A673 (cell line): ENCODE measurements around the gene DPH2. TPM values are rescaled to one million over a fixed set of nuclear protein-coding genes. Genes with fewer than 3 reads are reported as not detected.

Source experiments
- BruUV-seq: library from RNA; stranded (reverse); fragments of 400-500 nt; replicated peaks from 2 replicates; lab custom pipeline; 2021; lab: Mats Ljungman, UMichigan
- CTCF ChIA-PET: fragments of 300-600 bp; sonication (Branson Sonifier 250); formaldehyde crosslinking; loops from one replicate; lab custom pipeline; 2022; ENCODE audit warnings: antibody characterized with exemption; lab: Charles Lee
- POLR2A ChIA-PET: fragments of 300-600 bp; sonication (Branson Sonifier 250); formaldehyde crosslinking; loops from one replicate; lab custom pipeline; 2022; ENCODE audit warnings: antibody characterized with exemption; ENCODE audit not compliant: low non-redundant PET; lab: Charles Lee
- DNase-seq: peaks from one replicate; pipeline ENCODE4 v3.0.0-alpha.2; 2015; ENCODE audit warnings: low spot score
- H3K27ac ChIP-seq: fragments of 200-600 bp; sonication (generic); 2 replicates; pipeline ENCODE4 v1.5.1; 2016; ENCODE audit warnings: mixed run types, low read depth, mild to moderate bottlenecking, mixed read lengths, antibody characterized with exemption, low read length; ENCODE audit not compliant: poor library complexity, severe bottlenecking
- H3K27me3 ChIP-seq: fragments of 200-600 bp; sonication (generic); replicated peaks from 2 replicates; pipeline ENCODE4 v1.6.1; 2017; ENCODE audit warnings: mixed run types, low read depth, mild to moderate bottlenecking, mixed read lengths, antibody characterized with exemption, low read length; ENCODE audit not compliant: insufficient read depth, poor library complexity
- H3K36me3 ChIP-seq: fragments of 200-600 bp; sonication (generic); 2 replicates; pipeline ENCODE4 v1.6.1; 2016; ENCODE audit warnings: mixed run types, mild to moderate bottlenecking, mixed read lengths, antibody characterized with exemption, low read length; ENCODE audit not compliant: insufficient read depth, poor library complexity, severe bottlenecking
- H3K4me1 ChIP-seq: fragments of 200-600 bp; sonication (generic); 2 replicates; pipeline ENCODE4 v1.6.1; 2017; ENCODE audit warnings: mixed run types, mild to moderate bottlenecking, mixed read lengths, antibody characterized with exemption, low read length; ENCODE audit not compliant: insufficient read depth, poor library complexity, severe bottlenecking
- H3K4me3 ChIP-seq: fragments of 200-600 bp; sonication (generic); 2 replicates; pipeline ENCODE4 v1.5.1; 2016; ENCODE audit warnings: low read depth, mixed run types, mild to moderate bottlenecking, mixed read lengths, low read length; ENCODE audit not compliant: poor library complexity, severe bottlenecking
- H3K9me3 ChIP-seq: fragments of 200-600 bp; sonication (generic); 2 replicates; pipeline ENCODE4 v1.6.1; 2016; ENCODE audit warnings: mixed run types, low read depth, mild to moderate bottlenecking, mixed read lengths, antibody characterized with exemption, low read length; ENCODE audit not compliant: poor library complexity, severe bottlenecking
- EZH2 ChIP-seq: fragments of 200-600 bp; sonication (generic); IDR thresholded peaks from 2 replicates; pipeline ENCODE4 v1.6.1; 2017; ENCODE audit warnings: borderline replicate concordance, low read depth, mild to moderate bottlenecking, mixed read lengths, antibody characterized with exemption, low read length; ENCODE audit not compliant: poor library complexity, severe bottlenecking
- intact Hi-C: fragments of 100-400 bp; cut with micrococcal nuclease; formaldehyde crosslinking; loops from one replicate; pipeline ENCODE4 v1.10.0; 2022; ENCODE audit not compliant: unreplicated experiment
- total RNA-seq: library from RNA; stranded (reverse); gene quantifications from 2 replicates; pipeline ENCODE4 v1.2.3, GENCODE V29; 2021
- TF ChIP-seq, protein P1 (sequence below): fragments of 300-800, 200-600 bp; sonication (generic); conservative IDR thresholded peaks from 2 replicates; pipeline ENCODE4 v1.5.1; 2017; ENCODE audit warnings: low read depth, mild to moderate bottlenecking, antibody characterized with exemption, low read length, moderate library complexity, mixed read lengths

DPH2 gene
- total RNA-seq, 1 experiment from 2014 or later, result 52.8 TPM

DNA sequence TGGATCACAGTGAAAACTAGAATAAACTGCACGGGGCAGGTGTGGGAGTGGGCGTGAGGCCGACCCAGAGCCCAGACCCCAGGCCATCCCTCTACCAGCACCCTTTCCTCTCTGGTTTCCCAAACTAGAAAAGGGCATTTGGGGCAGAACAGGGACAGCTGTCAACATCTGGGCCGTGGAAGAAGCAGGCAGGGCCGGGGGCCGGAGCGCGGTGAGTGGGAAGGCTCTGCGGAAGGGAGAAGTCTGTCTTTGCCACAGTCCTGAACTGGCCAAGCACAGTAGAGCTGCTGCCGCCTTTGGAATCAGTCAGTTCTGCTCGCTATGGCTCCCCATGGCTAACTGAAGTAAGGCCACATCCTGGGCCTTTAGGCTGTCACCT is 28.2 kb downstream of the DPH2 start:
- H3K4me3 ChIP-seq, result no peak overlapping the region
- ChIA-PET POLR2A (no interaction called here), CTCF (no interaction called here)
- BruUV-seq, result no TSS peak
- no peaks in the 10 kb centered on the region for H3K9me3 ChIP-seq
- no peaks in the 10 kb centered on the region for H3K27me3 ChIP-seq
- H3K36me3 ChIP-seq, result no peaks in the 10 kb centered on the region
- H3K27ac ChIP-seq, result no peak overlapping the region
- intact Hi-C loops, result no loop called here
- TF ChIP-seq EZH2, result no peak
- TF ChIP-seq, protein P1, sequence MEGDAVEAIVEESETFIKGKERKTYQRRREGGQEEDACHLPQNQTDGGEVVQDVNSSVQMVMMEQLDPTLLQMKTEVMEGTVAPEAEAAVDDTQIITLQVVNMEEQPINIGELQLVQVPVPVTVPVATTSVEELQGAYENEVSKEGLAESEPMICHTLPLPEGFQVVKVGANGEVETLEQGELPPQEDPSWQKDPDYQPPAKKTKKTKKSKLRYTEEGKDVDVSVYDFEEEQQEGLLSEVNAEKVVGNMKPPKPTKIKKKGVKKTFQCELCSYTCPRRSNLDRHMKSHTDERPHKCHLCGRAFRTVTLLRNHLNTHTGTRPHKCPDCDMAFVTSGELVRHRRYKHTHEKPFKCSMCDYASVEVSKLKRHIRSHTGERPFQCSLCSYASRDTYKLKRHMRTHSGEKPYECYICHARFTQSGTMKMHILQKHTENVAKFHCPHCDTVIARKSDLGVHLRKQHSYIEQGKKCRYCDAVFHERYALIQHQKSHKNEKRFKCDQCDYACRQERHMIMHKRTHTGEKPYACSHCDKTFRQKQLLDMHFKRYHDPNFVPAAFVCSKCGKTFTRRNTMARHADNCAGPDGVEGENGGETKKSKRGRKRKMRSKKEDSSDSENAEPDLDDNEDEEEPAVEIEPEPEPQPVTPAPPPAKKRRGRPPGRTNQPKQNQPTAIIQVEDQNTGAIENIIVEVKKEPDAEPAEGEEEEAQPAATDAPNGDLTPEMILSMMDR, result no peak
- no peaks in the 10 kb centered on the region for H3K4me1 ChIP-seq
- no peak for DNase-seq

DNA sequence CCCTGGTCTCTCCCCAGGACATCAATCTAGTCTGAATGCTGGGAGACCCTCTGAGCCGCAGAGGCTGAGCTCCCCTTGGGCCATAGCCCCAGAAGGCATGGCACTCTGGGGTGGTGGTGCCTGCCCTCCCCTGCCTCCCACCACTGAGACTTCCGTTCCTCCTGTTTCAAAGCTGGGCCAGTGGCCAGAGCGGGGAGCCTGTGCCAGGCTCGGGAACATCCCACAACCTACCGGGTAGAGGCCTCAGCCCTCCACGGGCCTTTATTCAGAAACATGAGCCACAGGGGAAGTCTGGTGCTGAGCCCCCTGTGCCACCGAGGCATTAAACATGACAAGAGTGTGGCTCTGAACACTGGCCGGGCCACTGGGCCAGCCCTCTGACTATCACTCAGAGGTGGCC is 29.6 kb downstream of the DPH2 start:
- ChIA-PET POLR2A (no interaction called here), CTCF (interaction anchor here (0.6 kb wide), 1 partner anchor 315 kb away, joined by 3 read pairs; no protein-coding TSS in a partner anchor)
- no peaks in the 10 kb centered on the region for H3K4me1 ChIP-seq

DNA sequence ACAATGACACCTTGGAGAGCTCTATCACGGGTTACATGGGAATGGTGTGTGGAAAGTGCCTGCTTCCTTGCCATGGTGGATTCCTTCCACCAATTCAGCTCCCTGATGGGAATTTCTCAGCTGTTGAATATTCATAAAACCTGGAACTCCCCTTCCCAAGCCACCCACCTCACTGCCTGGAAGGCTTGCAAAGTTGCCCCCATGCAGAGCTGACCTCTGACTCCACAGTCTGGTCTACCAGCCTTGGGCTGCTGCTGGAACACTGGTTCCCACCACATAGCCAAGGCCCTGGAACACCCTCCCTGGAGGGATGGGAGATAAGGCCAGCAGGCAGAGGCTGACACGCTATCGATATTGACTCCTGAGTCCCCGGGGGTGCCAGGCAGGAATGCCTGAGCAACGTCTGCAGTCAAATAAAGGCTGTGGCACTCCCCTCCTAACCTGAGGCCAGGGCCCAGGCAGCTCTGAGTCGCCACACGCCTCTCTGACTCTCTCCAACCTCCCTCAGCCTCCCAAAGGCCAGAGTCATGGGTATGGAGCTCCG is 30.4 kb downstream of the DPH2 start:
- CTCF ChIA-PET, result no interaction called here
- DNase-seq, result no peak
- no peak for TF ChIP-seq EZH2
- TF ChIP-seq, protein P1, result no peak
- Histone ChIP-seq H3K4me3 (no peak overlapping the region), H3K4me1 (no peaks in the 10 kb centered on the region), H3K27me3 (no peaks in the 10 kb centered on the region), H3K9me3 (no peaks in the 10 kb centered on the region), H3K36me3 (no peaks in the 10 kb centered on the region), H3K27ac (no peak overlapping the region)
- intact Hi-C loops, result no loop called here
- POLR2A ChIA-PET, result no interaction called here
- no TSS peak for BruUV-seq

More for the DNA sequence above, 29.6 kb downstream of the DPH2 start:
- no peak for TF ChIP-seq EZH2
- TF ChIP-seq, protein P1, result no peak
- DNase-seq, result no peak
- BruUV-seq, result no TSS peak
- Histone ChIP-seq H3K4me3 (no peak overlapping the region), H3K9me3 (no peaks in the 10 kb centered on the region), H3K36me3 (no peaks in the 10 kb centered on the region), H3K27me3 (no peaks in the 10 kb centered on the region), H3K27ac (no peak overlapping the region)
- intact Hi-C loops, result no loop called here
